Natural killer cell (primary cell): ENCODE data around the gene XIRP2. TPM values are rescaled to one million over a fixed set of nuclear protein-coding genes. Genes with fewer than 3 reads are reported as not detected.

Experiments
- ATAC-seq, 3 donors: fragments of 150-1000 bp in 2 of 3; fragments of 200-7000 bp in 1 of 3; cut with Tn5 transposase; 1 replicate in 1 of 3; 2 replicates in 2 of 3; pipeline ENCODE4 v1.10.0; 2021; ENCODE audit warnings: mild to moderate bottlenecking in 2 of 3, moderate library complexity in 2 of 3
- DNase-seq, 2 donors: peaks; one replicate each; pipeline versions ENCODE4 v3.0.0 to v3.0.0-alpha.2; 2013 to 2021; ENCODE audit warnings: mixed read lengths in 1 of 2
- H3K27ac ChIP-seq: one replicate; pipeline ENCODE4 v1.5.1; 2013; ENCODE audit warnings: mild to moderate bottlenecking, low read length
- H3K27me3 ChIP-seq: one replicate; pipeline ENCODE4 v1.6.1; 2013; ENCODE audit warnings: low read length; ENCODE audit not compliant: control insufficient read depth, insufficient read depth
- H3K36me3 ChIP-seq: one replicate; pipeline ENCODE4 v1.6.1; 2013; ENCODE audit warnings: low read length; ENCODE audit not compliant: control insufficient read depth, insufficient read depth
- H3K4me1 ChIP-seq: one replicate; pipeline ENCODE4 v1.6.1; 2013; ENCODE audit warnings: low read length; ENCODE audit not compliant: control insufficient read depth, insufficient read depth
- H3K4me3 ChIP-seq: one replicate; pipeline ENCODE4 v1.5.1; 2013; ENCODE audit warnings: low read length
- H3K9me3 ChIP-seq: one replicate; pipeline ENCODE4 v1.6.1; 2013; ENCODE audit warnings: low read length; ENCODE audit not compliant: control insufficient read depth, insufficient read depth
- H3K27ac Mint-ChIP-seq, 2 donors: one replicate each; pipeline ENCODE4 v1.8.0; 2022; ENCODE audit warnings: mild to moderate bottlenecking in 2 of 2, mixed read lengths in 2 of 2, moderate library complexity in 1 of 2
- H3K27me3 Mint-ChIP-seq, 2 donors: one replicate each; pipeline ENCODE4 v1.8.0; 2022; ENCODE audit warnings: low read depth in 2 of 2, mixed read lengths in 2 of 2
- H3K36me3 Mint-ChIP-seq: one replicate; pipeline ENCODE4 v1.8.0; 2022; ENCODE audit warnings: mixed read lengths
- H3K4me1 Mint-ChIP-seq, 2 donors: one replicate each; pipeline ENCODE4 v1.8.0; 2022; ENCODE audit warnings: mixed read lengths in 2 of 2
- H3K4me3 Mint-ChIP-seq: one replicate; pipeline ENCODE4 v1.8.0; 2022; ENCODE audit warnings: mild to moderate bottlenecking, moderate library complexity, mixed read lengths
- H3K9me3 Mint-ChIP-seq, 2 donors: one replicate each; pipeline ENCODE4 v1.8.0; 2022; ENCODE audit warnings: mixed read lengths in 2 of 2
- WGBS: methylation state at CpG from one replicate; pipeline ENCODE4 v1.1.7; 2013; ENCODE audit warnings: missing lambda C conversion rate; ENCODE audit not compliant: insufficient coverage; 5-methylcytosine and 5-hydroxymethylcytosine counted together
- intact Hi-C: fragments of 100-400 bp; cut with micrococcal nuclease; formaldehyde crosslinking; loops from one replicate; pipeline ENCODE4 v1.14.2; 2022
- total RNA-seq, 4 donors: library from RNA; stranded (reverse); fragments of 120-200 nt in 1 of 4; gene quantifications; one replicate each; pipeline versions ENCODE4 v1.2.3 to v1.2.4, GENCODE V29; 2013 to 2022
- TF ChIP-seq, protein P1 (sequence below): fragments of 200-600 bp; IDR thresholded peaks from one replicate; pipeline ENCODE4 v1.8.0; 2022; ENCODE audit warnings: antibody characterized with exemption

The XIRP2 gene
- total RNA-seq, 3 donors from 2014 or later (not counting 1 experiment from before 2014, with no cell fraction given), result 0.16 TPM; not detected in 2

DNA sequence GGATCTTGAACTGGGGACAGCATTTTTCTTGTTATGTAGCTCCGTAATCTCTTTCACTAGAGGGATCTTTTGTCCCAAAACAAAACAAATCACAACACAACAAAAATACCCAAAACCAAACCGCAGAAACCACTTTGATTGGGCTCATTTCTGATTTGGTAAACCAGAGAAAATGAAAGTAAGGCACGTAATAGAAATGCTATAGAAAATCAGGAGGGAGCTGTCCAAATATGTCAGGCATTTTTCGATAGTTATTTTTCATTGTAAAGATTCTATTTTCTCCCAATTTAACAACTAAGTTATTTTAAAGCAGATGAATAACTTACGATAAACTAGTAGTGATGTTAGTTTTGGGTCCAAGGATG lies 406.5 kb downstream of the XIRP2 start:
- H3K4me3 ChIP-seq, result no peak overlapping the region
- peaks cover 14 to 17% of the 10 kb centered on the region in 2 donors for H3K4me1 Mint-ChIP-seq
- peaks cover 30% of the 10 kb centered on the region for H3K27me3 ChIP-seq
- no peaks in the 10 kb centered on the region for H3K9me3 Mint-ChIP-seq
- TF ChIP-seq, protein P1, sequence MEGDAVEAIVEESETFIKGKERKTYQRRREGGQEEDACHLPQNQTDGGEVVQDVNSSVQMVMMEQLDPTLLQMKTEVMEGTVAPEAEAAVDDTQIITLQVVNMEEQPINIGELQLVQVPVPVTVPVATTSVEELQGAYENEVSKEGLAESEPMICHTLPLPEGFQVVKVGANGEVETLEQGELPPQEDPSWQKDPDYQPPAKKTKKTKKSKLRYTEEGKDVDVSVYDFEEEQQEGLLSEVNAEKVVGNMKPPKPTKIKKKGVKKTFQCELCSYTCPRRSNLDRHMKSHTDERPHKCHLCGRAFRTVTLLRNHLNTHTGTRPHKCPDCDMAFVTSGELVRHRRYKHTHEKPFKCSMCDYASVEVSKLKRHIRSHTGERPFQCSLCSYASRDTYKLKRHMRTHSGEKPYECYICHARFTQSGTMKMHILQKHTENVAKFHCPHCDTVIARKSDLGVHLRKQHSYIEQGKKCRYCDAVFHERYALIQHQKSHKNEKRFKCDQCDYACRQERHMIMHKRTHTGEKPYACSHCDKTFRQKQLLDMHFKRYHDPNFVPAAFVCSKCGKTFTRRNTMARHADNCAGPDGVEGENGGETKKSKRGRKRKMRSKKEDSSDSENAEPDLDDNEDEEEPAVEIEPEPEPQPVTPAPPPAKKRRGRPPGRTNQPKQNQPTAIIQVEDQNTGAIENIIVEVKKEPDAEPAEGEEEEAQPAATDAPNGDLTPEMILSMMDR, result no peak
- H3K27me3 Mint-ChIP-seq, result peaks cover 14 to 20% of the 10 kb centered on the region in 2 donors
- no peaks in the 10 kb centered on the region for H3K36me3 Mint-ChIP-seq
- H3K27ac ChIP-seq, result no peak overlapping the region
- peak overlapping the region; percentile 72 for H3K4me3 Mint-ChIP-seq
- peaks cover 15% of the 10 kb centered on the region for H3K4me1 ChIP-seq
- WGBS, result 0% methylated on average over 1 of the region's 5 CpGs
- intact Hi-C loops, result no loop called here
- no peaks in the 10 kb centered on the region for H3K9me3 ChIP-seq
- no peaks in the 10 kb centered on the region for H3K36me3 ChIP-seq
- DNase-seq (no peak), ATAC-seq (no peak)
- H3K27ac Mint-ChIP-seq, result no peak overlapping the region

DNA sequence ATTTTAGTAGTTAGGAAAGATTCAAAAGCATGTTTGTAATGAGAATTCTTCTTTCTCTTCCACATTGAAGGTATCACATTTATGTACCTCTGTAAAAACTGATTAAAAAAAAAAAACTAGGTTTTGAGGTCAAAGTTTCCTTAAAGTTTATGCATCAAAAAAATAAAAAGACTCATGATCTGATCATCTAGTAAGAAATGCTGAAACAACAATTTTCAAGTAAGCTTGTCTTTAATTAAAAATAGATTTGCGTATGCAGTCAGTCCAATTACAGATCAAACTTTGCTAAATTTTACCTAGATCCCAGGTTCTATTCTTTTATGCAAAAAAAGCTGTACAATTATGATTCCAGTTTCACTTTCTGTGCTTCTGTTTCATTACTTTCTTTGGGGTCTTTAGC lies 409.0 kb downstream of the XIRP2 start:
- no peak overlapping the region for H3K4me3 Mint-ChIP-seq
- peaks cover 14% of the 10 kb centered on the region in 2 donors for H3K27me3 Mint-ChIP-seq
- H3K9me3 Mint-ChIP-seq, result no peaks in the 10 kb centered on the region
- H3K27ac ChIP-seq, result no peak overlapping the region
- TF ChIP-seq, protein P1, result no peak
- ATAC-seq (no peak), DNase-seq (no peak)
- no peak overlapping the region for H3K4me3 ChIP-seq
- no peaks in the 10 kb centered on the region for H3K36me3 ChIP-seq
- peaks cover 25% of the 10 kb centered on the region for H3K27me3 ChIP-seq
- H3K36me3 Mint-ChIP-seq, result no peaks in the 10 kb centered on the region
- no peaks in the 10 kb centered on the region for H3K9me3 ChIP-seq
- intact Hi-C loops, result no loop called here
- WGBS, result 89% methylated on average over 1 of the region's 1 CpG
- peaks cover 15% of the 10 kb centered on the region for H3K4me1 ChIP-seq
- peaks cover 14 to 17% of the 10 kb centered on the region in 2 donors for H3K4me1 Mint-ChIP-seq
- no peak overlapping the region for H3K27ac Mint-ChIP-seq

DNA sequence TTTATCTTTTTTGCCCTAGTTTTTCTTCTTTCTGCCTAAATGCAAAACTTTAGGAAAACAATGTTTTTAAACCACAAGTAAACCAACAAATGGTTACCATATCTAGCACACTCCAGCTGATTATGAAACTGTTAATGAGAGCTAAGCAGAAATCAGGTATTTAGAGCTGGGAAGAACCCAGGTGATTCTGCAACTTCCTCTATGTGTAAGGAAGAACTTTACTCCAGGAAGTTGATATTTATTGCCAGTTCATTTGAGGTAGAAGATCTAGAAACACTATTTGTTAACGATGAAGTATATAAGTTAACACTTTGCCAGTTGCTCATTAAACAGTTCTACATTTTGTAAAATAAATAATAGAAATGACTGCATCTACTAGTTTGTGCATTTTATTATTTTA lies 409.7 kb downstream of the XIRP2 start:
- H3K4me3 Mint-ChIP-seq, result no peak overlapping the region
- TF ChIP-seq, protein P1, result no peak
- H3K9me3 Mint-ChIP-seq, result no peaks in the 10 kb centered on the region
- no peak overlapping the region for H3K4me3 ChIP-seq
- peaks cover 25% of the 10 kb centered on the region for H3K27me3 ChIP-seq
- peaks cover 15% of the 10 kb centered on the region for H3K4me1 ChIP-seq
- no peaks in the 10 kb centered on the region for H3K36me3 ChIP-seq
- no peak overlapping the region for H3K27ac Mint-ChIP-seq
- WGBS, result no CpG with 5 or more reads among the region's 1 CpG
- no peak for DNase-seq
- intact Hi-C loops, result no loop called here
- H3K36me3 Mint-ChIP-seq, result no peaks in the 10 kb centered on the region
- no peaks in the 10 kb centered on the region for H3K9me3 ChIP-seq
- H3K27ac ChIP-seq, result no peak overlapping the region
- H3K4me1 Mint-ChIP-seq, result peaks cover 14 to 17% of the 10 kb centered on the region in 2 donors
- ATAC-seq, result no peak
- H3K27me3 Mint-ChIP-seq, result peaks cover 14% of the 10 kb centered on the region in 2 donors
